GM20431 (cell line): Measurements from ENCODE around the gene CDYL2.
"Not testable (repeated sequence)": the region's sequence is repeated elsewhere in the genome, so short reads cannot be mapped to it uniquely, and the experiment has no call there.

Experiments used
- in situ Hi-C: fragments of 300-500 bp; cut with MseI, MboI; formaldehyde crosslinking; loops from one replicate; pipeline ENCODE4 v1.15.0; 2020; ENCODE audit warnings: low sequenced_read_pairs; ENCODE audit not compliant: unreplicated experiment

Gene CDYL2

DNA sequence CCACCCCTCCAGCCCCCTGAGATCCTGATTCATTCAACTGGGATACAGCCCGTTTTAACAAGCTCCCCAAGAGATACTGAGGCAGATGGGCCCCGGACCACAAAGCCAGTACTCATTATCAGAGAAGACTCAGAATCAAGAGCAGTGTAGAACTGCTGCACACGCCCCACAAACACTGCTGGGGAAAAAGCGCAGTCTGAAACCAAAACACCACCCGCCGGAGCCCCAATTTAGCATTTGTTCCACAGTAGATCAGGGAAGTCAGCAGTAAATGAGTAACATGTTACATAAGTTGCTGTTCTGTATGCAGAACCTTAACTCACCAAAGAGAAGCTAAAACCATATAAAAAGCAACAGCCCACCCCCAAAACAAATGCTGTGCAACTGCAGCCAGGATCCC, 123.6 kb downstream of the CDYL2 start:
- in situ Hi-C loops = no loop called here

- in situ Hi-C loops = no loop called here
These were observed 124.4 kb downstream of the CDYL2 start for GRCh38 chr16:80680046-80680445.

- in situ Hi-C loops = no loop called here
These were observed 129.5 kb downstream of the CDYL2 start for GRCh38 chr16:80674884-80675283.

GRCh38 chr16:80672379-80672778, 132.0 kb downstream of the CDYL2 start:
- in situ Hi-C loops = no loop called here

DNA sequence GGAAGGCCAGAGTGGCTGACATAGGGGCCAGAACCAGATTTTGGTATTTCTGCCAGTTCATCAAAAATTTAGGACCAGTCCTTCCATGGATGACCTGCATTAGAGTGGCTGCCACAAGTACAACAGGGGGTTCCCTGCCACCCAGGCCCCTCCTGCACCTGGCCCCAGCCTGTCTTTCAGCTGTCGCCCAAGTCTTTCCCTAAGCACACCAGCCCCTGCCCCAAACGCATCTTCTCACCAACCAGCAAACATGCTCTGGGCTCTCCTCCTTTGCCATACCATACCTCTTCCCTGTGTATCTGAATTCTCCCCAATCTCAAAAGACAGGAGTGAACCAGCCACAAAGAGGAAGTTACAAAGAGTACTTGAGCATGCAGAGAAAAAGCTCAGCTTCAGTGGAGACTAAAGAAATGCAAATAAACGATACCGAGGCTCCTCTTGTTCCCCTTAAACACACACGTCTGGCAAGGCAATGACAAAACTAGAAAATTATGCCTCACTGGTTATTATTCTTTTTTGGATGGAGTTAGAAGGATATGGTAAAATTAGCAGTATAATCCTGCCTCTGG, 133.0 kb downstream of the CDYL2 start:
- in situ Hi-C loops = no loop called here

DNA sequence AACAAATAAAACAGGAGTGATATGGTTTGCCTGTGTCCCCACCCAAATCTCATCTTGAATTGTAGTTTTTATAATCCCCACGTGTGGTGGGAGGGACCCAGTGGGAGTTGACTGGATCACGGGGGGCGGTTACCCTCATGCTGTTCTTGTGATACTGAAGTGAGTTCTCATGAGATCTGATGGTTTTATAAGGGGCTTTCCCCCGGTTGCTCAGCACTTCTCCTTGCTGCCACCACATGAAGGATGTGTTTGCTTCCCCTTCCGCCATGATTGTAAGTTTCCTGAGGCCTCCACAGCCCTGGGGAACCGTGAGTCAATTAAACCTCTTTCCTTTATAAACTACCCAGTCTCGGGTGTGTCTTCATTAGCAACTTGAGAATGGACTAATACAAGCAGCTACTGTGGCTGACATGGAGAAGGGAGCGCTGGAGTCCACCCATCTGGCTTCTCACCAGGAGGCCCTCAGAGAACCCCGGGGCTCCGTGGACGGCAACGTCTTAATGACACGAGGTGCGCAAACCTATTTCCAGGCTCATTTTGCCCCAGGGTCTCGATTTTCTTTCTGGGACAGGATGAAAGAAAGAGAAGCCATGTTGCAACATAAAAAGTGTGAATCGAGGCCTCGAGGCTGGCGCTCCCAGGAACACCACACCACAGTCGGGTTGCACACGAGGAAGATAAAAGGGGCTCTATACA, 134.1 kb downstream of the CDYL2 start:
- in situ Hi-C loops = no loop called here

DNA sequence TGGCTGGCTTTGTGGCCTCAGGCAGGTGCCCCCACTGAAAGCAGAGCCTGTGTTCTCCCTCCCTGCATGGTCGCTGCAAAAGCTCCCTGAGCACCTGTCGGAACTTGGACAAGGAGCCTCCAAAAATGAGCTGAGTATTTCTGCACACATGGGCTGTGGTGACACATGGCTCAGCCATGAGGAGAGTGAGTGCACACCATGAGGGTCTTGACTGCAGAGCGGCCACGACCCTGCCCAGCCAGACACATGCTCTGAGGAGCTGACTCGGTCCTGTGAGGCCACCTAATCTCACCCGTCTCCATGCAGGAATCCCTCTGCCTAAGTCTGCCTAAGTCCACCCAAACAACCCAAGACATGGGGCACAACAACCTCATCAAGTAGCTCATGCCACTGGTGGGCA, 134.7 kb downstream of the CDYL2 start:
- in situ Hi-C loops = no loop called here

GRCh38 chr16:80667925-80668324, 136.5 kb downstream of the CDYL2 start:
- in situ Hi-C loops = no loop called here

DNA sequence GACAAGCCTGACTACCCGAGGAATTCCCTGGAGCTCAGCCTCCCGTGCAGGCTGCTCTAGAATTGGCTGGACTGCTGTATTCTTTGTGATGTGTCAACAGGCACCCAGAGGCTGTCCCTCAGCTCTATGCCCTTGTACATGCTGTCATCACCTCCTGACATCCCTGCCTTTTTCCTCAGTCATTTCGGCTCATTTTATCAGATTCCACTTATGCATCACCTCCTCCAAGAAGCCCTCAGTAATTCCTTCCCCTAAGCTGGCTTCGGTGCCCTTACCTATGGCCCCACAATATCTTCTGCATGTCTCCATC, 137.2 kb downstream of the CDYL2 start:
- in situ Hi-C loops = no loop called here

GRCh38 chr16:80666378-80667250, 137.8 kb downstream of the CDYL2 start:
- in situ Hi-C loops = no loop called here

- in situ Hi-C loops = no loop called here
These were observed 139.0 kb downstream of the CDYL2 start for GRCh38 chr16:80665356-80665755.

- in situ Hi-C loops = no loop called here
These were observed 139.6 kb downstream of the CDYL2 start for GRCh38 chr16:80664786-80665185.

DNA sequence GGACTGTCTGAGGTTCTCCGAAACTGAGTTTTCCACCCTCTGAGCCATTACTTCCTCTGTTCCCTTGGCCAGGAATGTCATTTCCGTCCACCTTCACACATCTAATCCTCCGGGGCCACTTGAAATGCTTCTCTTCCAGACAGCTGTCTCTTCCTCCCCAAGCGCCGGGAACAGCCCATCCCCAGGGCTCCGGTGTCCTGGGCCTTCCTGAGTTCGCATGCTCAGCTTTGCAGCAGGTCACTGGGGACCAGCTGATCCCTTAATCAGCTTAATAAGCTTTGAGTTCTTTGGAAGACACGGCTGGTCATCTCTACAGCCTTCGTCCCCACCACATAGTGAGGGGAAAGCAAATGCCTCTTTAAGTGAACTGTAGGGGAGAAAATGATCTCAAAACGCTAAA, 140.2 kb downstream of the CDYL2 start:
- in situ Hi-C loops = no loop called here

DNA sequence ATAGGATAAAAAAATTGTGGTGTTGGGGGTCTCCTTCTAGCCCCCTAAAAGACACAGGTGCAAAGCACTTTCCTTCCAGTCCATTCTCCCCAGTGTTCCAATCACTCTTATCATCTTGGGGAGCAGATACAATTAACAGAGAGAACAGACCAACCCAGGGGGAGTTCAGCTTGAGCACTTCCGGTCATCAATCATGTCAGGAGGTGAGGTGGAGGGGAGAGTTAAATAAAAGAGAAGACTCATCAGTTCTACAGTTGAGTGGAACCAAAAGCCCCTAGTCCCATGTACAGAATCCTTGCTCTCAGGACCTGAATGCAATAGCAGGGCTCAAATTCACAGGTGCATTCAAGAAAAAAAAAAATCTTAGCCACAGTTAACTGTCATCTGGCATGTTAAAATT, 141.3 kb downstream of the CDYL2 start:
- in situ Hi-C loops = no loop called here

GRCh38 chr16:80659865-80660264, 144.5 kb downstream of the CDYL2 start:
- in situ Hi-C loops = no loop called here

DNA sequence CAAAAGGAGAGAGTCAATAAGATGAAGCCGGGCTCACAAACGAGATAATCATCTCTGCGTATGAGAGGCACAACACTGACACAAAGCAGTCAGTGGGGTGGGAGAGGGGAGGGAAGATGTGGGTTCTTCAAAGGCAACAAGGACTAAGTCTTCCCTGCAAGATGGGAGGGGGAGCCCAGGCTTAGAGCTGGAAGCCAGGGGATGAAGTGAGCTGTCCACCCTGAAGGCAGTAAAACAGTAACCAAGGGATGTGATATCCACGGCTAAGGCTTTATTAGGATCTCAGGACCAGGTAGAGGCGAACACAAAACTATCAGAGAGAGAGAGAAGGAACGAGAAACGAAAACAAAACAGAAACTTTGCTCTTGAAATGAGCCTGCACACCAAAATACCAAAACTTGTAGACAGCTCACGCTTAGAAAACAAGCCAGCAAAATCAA, 147.7 kb downstream of the CDYL2 start:
- in situ Hi-C loops = no loop called here

DNA sequence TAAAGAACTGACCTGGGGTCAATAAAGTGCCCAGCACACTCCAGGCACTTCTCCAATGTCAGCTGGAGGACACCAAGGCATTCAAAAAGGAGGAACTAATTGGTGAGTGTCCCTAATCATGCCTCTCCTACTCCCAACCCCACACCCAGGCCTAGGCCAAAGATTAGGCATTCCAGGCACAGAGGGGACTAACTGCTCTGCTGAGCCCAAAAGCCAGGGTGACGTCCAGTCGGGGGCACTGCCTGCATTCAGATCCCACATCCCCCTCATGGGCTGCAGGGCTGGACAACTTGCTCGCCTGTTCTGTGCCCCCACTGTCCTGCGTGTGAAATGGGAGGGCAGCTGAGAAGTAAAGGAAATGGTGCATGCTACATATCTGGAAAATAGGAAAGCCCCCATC, 148.2 kb downstream of the CDYL2 start:
- in situ Hi-C loops = no loop called here

GRCh38 chr16:80655751-80656150, 148.6 kb downstream of the CDYL2 start:
- in situ Hi-C loops = no loop called here

DNA sequence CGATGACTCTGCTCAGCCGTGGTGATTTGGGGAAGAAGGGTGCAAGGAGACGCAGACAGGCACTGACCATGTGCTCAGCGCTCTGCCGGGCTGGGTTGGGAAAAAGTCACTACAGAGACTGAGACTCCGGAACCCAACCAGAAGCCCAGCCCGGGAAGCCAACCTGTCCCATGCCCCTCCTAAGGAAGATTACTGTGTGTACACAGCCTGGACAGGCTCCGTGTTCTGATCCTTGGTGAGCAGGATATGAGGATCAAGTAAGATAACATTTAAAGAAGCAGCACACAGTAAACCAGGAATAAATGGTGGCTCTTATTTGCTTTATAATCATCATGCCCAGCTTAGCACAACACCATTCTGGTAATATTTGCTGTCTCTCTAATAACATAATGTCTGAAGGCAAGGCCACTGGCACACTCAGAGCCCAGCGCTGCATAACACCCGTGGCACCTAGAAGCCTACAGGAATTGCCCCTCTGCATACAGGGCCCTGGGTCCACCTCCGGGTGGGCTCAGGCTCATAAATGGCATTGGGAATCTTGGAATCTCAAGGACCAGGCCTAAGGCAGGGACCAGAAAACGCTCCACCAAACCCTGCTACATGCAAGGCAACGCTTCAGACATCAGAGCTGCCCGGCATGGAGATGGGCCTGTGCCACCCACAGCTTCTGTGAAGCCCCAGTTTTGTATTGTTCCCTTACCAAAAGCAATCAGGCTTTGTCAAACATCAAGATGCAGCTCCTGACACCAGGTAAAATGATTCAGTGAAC, 150.1 kb downstream of the CDYL2 start:
- in situ Hi-C loops = no loop called here

DNA sequence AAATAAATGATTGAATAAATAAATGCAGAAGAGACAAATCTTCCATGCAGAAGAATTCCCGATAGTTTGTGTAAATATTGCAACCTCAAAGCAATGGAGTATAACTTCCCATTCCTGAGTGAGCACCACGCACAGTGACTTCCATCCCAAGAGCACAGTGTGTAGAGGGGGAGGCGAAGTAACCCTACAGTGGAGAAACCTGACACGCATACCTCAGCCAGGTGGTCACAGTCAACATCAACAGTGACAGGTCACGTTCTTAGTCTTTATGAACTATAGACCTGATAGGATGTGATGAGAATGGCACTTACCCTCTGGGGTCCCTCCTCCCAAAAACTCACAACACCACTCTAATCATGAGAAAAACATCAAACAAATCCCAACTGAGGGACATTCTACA, 152.0 kb downstream of the CDYL2 start:
- in situ Hi-C loops = no loop called here

- in situ Hi-C loops = not testable (repeated sequence)
These were observed 154.1 kb downstream of the CDYL2 start for GRCh38 chr16:80650281-80650680.
